Activated naive CD4-positive, alpha-beta T cell treated with anti-CD3 and anti-CD28 coated beads, Interleukin-2, amount 50 U/mL, for 24 hours (primary cell): ENCODE measurements around the gene PTPN1.

Source experiments
- H3K27ac Mint-ChIP-seq: one replicate; pipeline ENCODE4 v1.8.0; 2021; ENCODE audit warnings: mild to moderate bottlenecking, mixed read lengths
- H3K27me3 Mint-ChIP-seq: one replicate; pipeline ENCODE4 v1.8.0; 2021; ENCODE audit warnings: mixed read lengths
- H3K36me3 Mint-ChIP-seq: one replicate; pipeline ENCODE4 v1.8.0; 2021; ENCODE audit warnings: mixed read lengths
- H3K4me1 Mint-ChIP-seq: one replicate; pipeline ENCODE4 v1.8.0; 2021; ENCODE audit warnings: mixed read lengths
- H3K4me3 Mint-ChIP-seq: one replicate; pipeline ENCODE4 v1.8.0; 2021; ENCODE audit warnings: mild to moderate bottlenecking, mixed read lengths
- H3K9me3 Mint-ChIP-seq: one replicate; pipeline ENCODE4 v1.8.0; 2021; ENCODE audit warnings: mixed read lengths

PTPN1 gene

DNA sequence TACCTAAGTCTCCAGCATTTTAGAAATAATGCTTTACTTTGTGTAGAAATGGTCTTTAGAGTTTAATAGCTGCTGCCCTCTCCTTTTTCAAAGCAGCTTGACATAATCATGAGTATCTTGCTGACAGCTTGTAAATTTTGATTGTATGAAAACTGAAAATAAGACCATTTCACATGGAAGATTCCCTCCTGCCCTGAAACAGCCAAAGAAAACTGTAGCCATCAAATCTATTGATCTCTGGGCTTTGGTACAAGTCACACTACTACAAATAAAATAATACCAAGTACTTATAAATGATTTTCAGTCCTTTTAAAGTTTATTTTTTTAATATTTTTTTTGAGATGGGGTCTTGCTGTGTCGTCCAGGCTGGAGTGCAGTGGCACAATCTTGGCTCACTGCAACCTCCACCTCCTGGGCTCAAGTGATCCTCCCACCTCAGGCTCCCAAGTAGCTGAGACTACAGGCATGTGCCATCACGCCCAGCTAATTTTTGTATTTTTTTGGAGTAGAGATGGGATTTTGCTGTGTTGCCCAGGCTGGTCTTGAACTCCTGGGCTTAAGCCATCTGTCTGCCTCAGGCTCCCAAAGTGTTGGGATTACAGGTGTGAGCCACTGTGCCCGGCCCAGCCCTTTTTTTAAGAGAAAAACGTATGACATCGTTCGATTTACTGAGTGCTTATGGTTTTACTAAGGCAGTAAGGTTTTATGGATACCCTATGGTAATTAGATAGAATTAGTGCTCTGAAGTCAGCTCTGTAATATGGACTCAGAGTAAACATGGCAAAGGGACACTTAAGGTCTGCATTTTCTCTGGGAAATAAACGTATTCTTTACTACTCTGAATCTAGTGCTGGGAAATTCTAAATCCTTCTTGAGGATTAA, 7.0 kb downstream of the PTPN1 start:
- no peaks in the 10 kb centered on the region for H3K27me3 Mint-ChIP-seq
- no peaks in the 10 kb centered on the region for H3K9me3 Mint-ChIP-seq
- H3K36me3 Mint-ChIP-seq = peaks cover 10% of the 10 kb centered on the region
- peak overlapping the region; percentile 87 for H3K4me3 Mint-ChIP-seq
- peak overlapping the region; percentile 99 for H3K27ac Mint-ChIP-seq
- H3K4me1 Mint-ChIP-seq = peaks cover 99% of the 10 kb centered on the region

DNA sequence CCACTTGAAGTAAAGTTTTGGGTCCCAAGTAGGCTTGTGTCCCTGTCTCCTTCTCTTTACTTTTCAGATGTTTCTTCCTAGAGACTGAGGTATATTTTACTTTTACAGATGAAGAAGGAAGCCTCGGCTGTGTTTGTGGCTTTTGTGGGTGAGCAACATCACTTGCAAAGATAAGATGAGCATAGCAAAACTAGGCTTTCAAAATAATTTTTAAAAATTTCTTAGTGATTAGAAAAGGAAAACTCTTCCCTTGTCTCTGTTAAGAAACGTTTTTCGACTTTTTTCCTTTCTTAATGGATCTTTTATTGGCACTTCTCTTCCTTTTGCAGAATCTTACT, 7.6 kb downstream of the PTPN1 start:
- H3K27ac Mint-ChIP-seq = peak overlapping the region; percentile 99
- peaks cover 10% of the 10 kb centered on the region for H3K36me3 Mint-ChIP-seq
- peaks cover 97% of the 10 kb centered on the region for H3K4me1 Mint-ChIP-seq
- H3K27me3 Mint-ChIP-seq = no peaks in the 10 kb centered on the region
- peak overlapping the region; percentile 87 for H3K4me3 Mint-ChIP-seq
- no peaks in the 10 kb centered on the region for H3K9me3 Mint-ChIP-seq

DNA sequence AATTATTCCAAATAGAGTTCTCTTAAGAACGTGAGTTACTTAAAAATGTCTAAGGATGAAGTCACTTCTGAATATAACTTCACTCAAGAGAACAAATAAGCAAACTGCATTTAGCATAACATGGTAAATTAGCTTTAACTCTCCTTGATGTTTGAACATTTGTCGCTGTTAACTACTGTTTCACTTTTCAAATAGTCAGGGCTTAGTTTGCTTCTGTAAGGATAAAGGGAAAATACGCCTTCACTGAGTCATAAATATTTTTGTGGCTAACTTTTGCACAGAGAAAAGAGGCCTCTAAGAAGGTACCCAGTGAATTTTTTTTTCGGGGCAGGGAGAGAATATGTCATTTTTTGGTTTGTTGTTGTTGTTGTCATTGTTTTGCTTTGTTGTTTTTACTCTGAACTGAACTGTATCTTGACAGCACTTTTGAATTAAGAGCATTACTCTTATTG, 8.1 kb downstream of the PTPN1 start:
- Mint-ChIP-seq H3K27ac (peak overlapping the region; percentile 99), H3K4me3 (peak overlapping the region; percentile 87), H3K4me1 (peaks cover 97% of the 10 kb centered on the region), H3K9me3 (no peaks in the 10 kb centered on the region), H3K27me3 (no peaks in the 10 kb centered on the region), H3K36me3 (peaks cover 10% of the 10 kb centered on the region)

DNA sequence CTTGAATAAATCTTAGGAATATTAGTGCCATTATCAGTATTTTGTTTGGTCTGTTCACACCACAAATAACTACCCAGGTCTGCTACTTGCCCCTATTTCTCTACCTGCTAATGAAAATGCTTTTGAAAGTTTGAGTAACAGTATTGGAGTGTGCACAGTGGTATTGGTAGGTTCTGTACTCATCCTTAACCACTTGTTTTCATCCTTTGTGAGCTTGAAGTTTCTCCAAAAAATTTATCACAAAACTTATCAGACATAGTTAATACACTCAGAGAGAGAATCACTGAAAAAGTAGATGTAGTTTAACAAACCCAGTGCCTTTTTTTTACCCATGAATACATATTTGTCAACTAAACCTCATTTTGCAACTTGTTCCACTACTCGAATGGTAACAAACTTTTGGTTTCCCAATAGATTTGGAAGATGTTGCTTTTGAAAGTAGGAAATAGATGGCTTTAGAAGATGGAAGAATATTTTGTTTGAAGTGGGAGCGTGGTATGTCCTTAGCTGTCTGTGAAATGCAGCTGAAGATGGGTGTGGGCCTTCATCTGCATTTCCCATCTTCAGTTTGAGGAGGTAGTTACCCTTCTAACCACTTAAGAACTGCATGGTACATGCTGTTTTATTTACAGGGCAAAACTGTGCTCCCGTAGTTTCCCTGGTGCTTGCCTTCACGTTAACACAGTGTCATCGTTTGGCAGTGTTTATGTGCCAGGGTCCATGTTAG, 9.0 kb downstream of the PTPN1 start:
- H3K4me3 Mint-ChIP-seq = peak overlapping the region; percentile 83
- no peaks in the 10 kb centered on the region for H3K27me3 Mint-ChIP-seq
- peaks cover 97% of the 10 kb centered on the region for H3K4me1 Mint-ChIP-seq
- no peaks in the 10 kb centered on the region for H3K9me3 Mint-ChIP-seq
- peak overlapping the region; percentile 99 for H3K27ac Mint-ChIP-seq
- peaks cover 8% of the 10 kb centered on the region for H3K36me3 Mint-ChIP-seq

DNA sequence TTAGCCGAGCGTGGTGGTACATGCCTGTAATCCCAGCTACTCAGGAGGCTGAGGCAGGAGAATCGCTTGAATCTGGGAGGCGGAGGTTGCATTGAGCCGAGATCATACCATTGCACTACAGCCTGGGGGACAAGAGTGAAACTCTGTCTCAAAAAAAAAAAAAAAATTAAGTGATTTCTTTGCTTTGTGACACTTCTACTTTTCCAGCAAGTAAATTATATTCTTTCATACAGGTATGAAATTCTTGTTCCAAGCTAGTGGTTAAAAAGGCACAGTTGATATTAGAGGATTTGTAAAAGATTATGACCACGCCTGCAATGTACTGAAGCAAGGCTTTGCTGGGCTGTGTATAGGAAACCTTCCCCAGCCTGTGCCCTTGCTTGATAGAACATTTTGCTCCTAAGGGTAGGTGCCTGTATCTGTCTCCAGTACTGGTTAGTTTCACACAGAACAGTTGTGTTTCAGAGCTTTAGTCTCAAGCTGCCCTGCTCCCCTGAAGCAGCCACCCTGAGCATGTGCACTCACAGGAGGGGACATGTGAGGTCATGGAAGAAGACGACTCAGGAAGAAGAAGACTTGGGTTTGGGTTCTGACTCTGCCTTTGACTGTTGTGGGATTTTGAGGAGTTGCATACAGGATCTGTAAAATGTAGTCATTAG, 10.2 kb downstream of the PTPN1 start:
- Mint-ChIP-seq H3K4me3 (peak overlapping the region; percentile 83), H3K36me3 (peaks cover 9% of the 10 kb centered on the region), H3K9me3 (no peaks in the 10 kb centered on the region)

DNA sequence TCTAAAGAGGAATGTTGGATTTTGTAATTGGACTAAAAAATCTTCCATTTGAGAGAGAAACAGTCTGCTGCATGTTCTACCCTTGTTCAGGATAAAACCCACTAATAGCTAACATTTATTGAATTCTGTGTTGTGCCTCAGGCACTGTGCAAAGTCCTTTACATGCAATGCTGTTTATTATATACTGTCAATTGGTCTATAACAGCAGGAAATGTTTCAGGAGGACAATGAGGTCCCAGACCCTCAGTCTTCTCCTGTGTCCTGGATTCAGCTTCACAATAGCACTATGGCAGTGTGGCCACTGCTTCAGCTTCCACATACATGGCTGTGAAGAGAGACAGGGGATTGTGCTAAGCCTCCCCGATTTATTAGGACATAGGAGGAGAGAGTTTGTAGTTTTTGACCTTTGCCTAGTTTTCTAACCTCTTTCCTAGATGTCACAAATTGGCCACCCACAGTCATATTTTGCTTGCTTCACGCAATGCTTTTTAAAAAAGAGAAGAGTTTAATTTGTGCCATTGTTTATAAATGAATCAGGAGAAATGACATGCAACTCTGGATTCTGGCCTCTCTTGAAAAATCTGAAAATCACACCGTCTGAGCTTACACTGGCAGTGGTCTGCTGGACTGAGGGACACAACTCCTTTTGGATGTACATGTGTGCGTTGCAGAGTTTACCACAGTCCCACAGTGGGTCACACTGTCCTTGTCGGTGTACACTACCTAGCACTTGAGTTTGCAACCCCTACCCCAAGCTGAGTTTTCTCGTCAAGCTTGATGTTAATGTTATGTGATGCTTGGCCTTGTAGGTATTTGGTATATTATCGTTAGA, 11.3 kb downstream of the PTPN1 start:
- H3K4me3 Mint-ChIP-seq = peak overlapping the region; percentile 35
- H3K9me3 Mint-ChIP-seq = no peaks in the 10 kb centered on the region
- H3K27me3 Mint-ChIP-seq = no peaks in the 10 kb centered on the region
- H3K27ac Mint-ChIP-seq = peak overlapping the region; percentile 76
- H3K4me1 Mint-ChIP-seq = peaks cover 76% of the 10 kb centered on the region
- peaks cover 6% of the 10 kb centered on the region for H3K36me3 Mint-ChIP-seq

More for the DNA sequence above, 10.2 kb downstream of the PTPN1 start:
- H3K4me1 Mint-ChIP-seq = peaks cover 86% of the 10 kb centered on the region
- peak overlapping the region; percentile 99 for H3K27ac Mint-ChIP-seq
- H3K27me3 Mint-ChIP-seq = no peaks in the 10 kb centered on the region

DNA sequence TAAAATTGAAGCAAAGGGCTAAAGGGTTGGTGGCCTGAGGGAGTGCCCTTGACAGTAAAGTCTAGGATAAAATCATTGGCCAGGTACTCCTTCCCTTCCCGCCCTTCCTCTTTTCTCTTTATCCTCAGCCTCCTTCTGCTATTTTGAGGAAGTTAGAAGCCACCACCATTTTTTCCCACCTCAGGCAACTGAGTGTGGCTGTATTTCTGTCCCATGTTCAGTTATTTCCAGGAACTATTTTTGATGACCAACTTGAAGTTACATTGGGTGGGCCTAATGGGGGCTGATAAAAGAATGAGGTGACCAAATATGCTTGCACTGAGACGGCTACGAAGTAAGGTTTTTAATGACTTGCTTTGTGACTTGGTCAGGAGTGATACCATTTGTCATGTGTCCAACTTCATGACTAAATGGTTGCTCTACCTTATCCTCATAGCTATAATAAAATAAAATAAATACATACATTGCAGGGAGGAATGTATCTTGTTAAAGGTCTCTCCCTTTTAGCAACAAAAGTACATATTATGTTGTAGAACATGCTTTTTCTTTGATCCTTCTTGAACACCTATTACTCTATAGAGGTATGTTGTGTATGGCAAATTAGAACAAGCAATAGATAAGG, 12.0 kb downstream of the PTPN1 start:
- Mint-ChIP-seq H3K4me3 (no peak overlapping the region), H3K27ac (peak overlapping the region; percentile 69), H3K9me3 (no peaks in the 10 kb centered on the region), H3K27me3 (no peaks in the 10 kb centered on the region), H3K4me1 (peaks cover 70% of the 10 kb centered on the region), H3K36me3 (peaks cover 6% of the 10 kb centered on the region)

DNA sequence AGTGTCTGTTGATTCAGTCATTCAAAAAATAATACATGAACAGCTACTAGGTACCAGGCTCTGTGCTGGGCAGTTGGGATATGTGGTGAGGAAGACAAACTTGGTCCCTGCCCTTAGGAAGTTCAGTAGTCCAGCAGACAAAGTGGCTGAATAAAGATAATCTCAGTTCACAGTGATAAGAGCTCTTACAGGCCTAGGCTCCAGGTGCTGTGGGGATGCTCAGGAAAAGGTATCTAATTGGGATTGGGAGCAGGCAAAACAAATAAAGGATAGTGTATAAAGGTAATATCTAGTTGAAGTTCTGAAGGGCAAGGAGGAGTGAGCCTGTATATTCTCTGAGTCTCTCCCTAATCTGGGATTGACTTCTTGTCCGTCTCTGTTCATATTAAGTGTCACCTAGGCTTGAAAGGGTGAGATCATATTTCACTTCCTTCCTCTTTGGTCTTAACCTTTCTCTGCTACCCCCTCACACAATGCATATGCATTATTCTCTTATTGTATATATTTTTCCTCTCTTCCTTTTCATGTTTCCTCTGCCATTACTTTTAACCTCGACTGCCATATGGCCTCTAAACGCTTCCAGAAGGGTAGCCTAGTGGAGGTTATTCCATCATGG, 13.5 kb downstream of the PTPN1 start:
- Mint-ChIP-seq H3K36me3 (peaks cover 4% of the 10 kb centered on the region), H3K9me3 (no peaks in the 10 kb centered on the region), H3K27me3 (no peaks in the 10 kb centered on the region), H3K4me3 (peak overlapping the region; percentile 61), H3K27ac (peak overlapping the region; percentile 66), H3K4me1 (peaks cover 57% of the 10 kb centered on the region)

DNA sequence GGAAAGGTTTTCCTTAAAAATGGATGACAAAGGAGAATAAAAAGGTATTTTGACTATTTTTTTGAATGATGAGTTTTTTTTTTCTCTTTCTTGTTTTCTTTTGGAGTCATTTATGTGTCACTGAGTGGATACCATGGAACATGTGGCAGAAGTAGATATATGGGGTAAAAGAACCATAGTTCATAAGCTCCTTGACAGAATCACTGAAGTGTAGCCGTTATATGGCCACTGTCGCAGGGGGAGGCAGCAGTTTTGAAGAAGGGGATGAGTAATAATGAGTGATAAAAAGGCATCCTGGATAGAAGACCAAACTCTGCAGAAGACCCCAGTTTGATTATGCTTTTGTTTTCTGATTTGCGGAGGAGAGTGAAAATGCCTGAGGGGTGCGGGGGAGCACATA, 15.5 kb downstream of the PTPN1 start:
- H3K27me3 Mint-ChIP-seq = no peaks in the 10 kb centered on the region
- peaks cover 3% of the 10 kb centered on the region for H3K36me3 Mint-ChIP-seq
- H3K9me3 Mint-ChIP-seq = no peaks in the 10 kb centered on the region
- H3K4me1 Mint-ChIP-seq = peaks cover 47% of the 10 kb centered on the region
- peak overlapping the region; percentile 12 for H3K4me3 Mint-ChIP-seq
- peak overlapping the region; percentile 14 for H3K27ac Mint-ChIP-seq

DNA sequence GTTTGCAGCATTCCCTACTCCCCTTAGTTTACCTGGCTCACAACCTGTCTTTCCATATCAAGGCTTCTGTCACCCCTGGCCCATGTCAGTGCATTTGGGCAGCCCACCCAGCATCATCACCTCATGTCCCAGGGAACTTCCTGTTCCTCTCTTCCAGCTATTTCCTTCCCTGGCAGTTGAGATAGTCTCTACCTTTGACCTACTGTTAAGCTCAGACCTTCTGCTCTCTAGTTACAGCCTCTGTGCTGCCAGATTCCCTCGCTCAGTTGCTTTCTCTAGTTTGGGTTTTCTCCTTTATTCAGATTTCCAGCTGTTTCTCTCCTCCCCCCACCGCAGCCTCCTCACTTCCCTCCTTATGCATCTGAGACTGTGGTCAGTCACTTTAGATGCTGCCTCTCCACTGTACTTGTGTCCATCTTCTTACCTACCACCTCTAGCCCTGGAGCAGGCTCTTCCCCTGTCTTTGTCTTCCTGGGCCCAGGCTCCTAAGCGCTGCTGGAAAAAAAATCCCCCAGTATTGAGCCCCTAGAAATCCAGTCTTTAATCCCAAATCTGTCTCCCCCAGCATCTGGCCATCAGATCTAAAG, 16.3 kb downstream of the PTPN1 start:
- Mint-ChIP-seq H3K4me1 (peaks cover 44% of the 10 kb centered on the region), H3K27me3 (no peaks in the 10 kb centered on the region), H3K9me3 (no peaks in the 10 kb centered on the region)

DNA sequence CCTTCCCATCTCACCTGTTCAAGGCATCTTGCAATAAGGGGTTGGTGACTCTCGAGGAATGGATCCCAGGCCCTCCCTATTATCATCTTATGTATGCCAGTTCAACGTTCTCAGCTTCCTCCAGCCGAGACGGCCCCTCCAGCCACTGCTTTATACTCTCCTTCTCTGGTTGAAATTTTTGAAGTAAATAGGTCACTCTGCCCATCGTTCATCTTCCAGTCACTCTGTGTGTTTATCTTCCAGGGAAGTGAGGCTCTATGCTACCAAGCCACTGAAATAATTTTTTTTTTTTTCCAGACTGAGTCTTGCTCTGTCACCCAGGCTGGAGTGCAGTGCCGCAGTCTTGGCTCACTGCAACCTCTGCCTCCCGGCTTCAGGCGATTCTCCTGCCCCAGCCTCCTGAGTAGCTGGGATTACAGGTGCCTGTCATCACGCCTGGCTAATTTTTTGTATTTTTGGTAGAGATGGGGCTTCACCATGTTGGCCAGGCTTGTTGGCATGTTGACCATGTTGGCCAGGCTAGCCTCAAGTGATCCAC, 17.0 kb downstream of the PTPN1 start:
- Mint-ChIP-seq H3K36me3 (peaks cover 3% of the 10 kb centered on the region), H3K27ac (no peak overlapping the region), H3K4me3 (no peak overlapping the region), H3K27me3 (no peaks in the 10 kb centered on the region), H3K9me3 (no peaks in the 10 kb centered on the region), H3K4me1 (peaks cover 44% of the 10 kb centered on the region)

More for the DNA sequence above, 16.3 kb downstream of the PTPN1 start:
- peaks cover 3% of the 10 kb centered on the region for H3K36me3 Mint-ChIP-seq
- no peak overlapping the region for H3K27ac Mint-ChIP-seq
- H3K4me3 Mint-ChIP-seq = no peak overlapping the region

DNA sequence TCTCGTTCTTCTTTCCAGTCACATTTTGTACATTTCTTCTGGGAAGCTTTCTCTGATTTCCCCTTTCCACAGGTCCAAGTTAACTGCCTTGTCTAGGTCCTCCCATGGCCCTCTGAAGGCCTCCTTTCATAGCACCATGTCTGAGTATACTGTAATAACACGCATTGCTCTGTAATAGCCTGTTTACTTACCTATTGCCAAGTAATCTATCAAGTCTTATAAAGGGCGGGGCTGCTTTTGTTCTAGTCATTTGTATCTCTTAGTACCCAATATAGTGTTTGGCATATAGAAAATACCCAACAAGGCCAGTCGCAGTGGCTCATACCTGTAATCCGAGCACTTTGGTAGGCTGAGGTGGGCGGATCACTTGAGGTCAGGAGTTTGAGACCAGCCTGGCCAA, 17.9 kb downstream of the PTPN1 start:
- no peaks in the 10 kb centered on the region for H3K27me3 Mint-ChIP-seq
- no peak overlapping the region for H3K4me3 Mint-ChIP-seq

DNA sequence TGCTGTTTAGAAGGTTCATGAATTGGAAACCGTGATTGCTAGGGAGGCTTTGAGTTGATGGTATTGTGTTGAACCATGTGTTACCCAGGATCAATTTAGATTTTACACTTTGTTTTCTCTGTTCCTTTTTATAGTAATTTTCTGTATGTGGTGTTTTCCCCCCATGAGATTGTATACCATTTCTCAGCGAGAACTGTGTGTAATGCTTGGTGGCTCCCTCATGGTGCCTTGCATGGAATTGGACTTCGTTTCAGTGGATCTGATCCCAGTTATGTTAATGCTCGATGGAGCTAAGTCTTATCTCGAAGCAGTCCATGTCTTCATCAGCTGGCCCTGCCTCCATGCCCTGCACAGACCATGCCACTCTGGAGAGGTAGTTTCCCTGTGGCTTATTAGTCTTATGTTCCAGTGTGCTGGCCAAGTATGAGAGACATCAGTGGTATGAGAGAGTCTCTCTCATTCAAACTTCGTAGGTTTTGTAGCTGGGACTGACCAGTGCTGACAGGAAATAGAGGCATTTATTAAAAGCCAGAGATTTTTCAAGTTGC, 18.7 kb downstream of the PTPN1 start:
- Mint-ChIP-seq H3K36me3 (peaks cover 3% of the 10 kb centered on the region), H3K4me3 (peak overlapping the region; percentile 3), H3K27me3 (no peaks in the 10 kb centered on the region), H3K27ac (peak overlapping the region; percentile 81), H3K9me3 (no peaks in the 10 kb centered on the region), H3K4me1 (peaks cover 46% of the 10 kb centered on the region)

More for the DNA sequence above, 17.9 kb downstream of the PTPN1 start:
- no peak overlapping the region for H3K27ac Mint-ChIP-seq
- peaks cover 46% of the 10 kb centered on the region for H3K4me1 Mint-ChIP-seq
- no peaks in the 10 kb centered on the region for H3K9me3 Mint-ChIP-seq
- peaks cover 3% of the 10 kb centered on the region for H3K36me3 Mint-ChIP-seq
